ENCODE measurements around the gene PPIP5K2.
A peak's percentile ranks its signal among the peaks of the same experiment; 100 is the strongest.

The PPIP5K2 gene

DNA sequence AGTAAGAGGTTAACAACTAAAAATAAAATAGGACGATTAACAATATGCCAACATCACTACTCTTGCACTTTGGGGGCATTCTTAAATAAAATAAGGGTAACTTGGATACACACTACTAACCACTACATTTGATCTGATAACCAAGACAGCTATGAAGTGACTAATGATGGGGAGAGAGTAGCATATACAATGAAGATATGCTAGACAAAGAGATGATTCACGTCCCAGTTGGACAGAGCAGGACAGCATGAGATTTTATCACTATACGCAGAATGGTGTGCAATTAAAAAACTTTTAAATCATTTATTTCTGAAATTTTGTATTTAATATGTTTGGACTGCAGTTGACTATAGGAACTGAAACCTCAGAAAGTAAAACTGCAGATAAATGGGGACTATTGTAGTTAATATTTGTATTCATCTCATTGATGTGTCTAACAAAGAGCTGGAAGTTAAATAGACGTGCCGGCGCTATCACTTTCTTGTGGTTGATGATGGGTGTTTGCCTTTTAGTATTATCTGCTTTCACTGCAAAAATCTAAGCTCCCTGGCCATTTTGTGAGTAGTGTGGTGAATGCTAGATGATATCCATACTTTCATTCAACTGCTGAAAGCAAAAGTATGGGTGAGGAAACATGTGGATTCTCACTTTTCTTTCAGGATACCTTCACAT, 18.9 kb upstream of the PPIP5K2 start:
- H3K27me3 ChIP-seq = no peaks in the 10 kb centered on the region
- TF ChIP-seq, protein P1, sequence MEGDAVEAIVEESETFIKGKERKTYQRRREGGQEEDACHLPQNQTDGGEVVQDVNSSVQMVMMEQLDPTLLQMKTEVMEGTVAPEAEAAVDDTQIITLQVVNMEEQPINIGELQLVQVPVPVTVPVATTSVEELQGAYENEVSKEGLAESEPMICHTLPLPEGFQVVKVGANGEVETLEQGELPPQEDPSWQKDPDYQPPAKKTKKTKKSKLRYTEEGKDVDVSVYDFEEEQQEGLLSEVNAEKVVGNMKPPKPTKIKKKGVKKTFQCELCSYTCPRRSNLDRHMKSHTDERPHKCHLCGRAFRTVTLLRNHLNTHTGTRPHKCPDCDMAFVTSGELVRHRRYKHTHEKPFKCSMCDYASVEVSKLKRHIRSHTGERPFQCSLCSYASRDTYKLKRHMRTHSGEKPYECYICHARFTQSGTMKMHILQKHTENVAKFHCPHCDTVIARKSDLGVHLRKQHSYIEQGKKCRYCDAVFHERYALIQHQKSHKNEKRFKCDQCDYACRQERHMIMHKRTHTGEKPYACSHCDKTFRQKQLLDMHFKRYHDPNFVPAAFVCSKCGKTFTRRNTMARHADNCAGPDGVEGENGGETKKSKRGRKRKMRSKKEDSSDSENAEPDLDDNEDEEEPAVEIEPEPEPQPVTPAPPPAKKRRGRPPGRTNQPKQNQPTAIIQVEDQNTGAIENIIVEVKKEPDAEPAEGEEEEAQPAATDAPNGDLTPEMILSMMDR (IDR thresholded peaks at IDR 0.05) = no peak
- no peaks in the 10 kb centered on the region for H3K4me1 ChIP-seq (ENCODE audit: control insufficient read depth in 1 of 2, insufficient read depth in 1 of 2, low read depth in 1 of 2, low read length in 1 of 2)
- peaks cover 38% of the 10 kb centered on the region for H3K36me3 ChIP-seq
- no peak overlapping the region for H3K4me3 ChIP-seq (ENCODE audit: low read depth in 1 of 2, low read length in 1 of 2)
- H3K9me3 ChIP-seq = no peaks in the 10 kb centered on the region
- H3K27ac ChIP-seq = no peak overlapping the region

DNA sequence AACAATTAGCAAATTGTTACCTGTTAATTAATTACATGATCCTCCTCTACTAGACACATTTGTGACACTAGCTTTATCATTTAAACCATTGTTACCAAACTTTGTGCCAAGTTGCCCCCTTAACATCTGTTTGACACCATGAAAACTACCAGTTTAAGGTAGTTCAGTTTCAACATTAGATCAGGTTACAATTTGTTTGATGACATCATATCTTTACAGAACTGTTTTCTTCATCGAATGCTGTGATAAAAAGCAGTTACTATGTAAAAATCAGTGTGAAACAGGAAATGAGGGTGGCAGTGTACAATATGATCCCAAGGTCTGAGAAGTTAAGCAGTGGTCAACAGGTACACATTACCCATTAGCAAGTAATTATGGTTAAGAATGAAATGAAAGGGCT, 17.9 kb upstream of the PPIP5K2 start:
- Histone ChIP-seq H3K27me3 (no peaks in the 10 kb centered on the region), H3K4me3 (ENCODE audit: low read depth in 1 of 2, low read length in 1 of 2) (no peak overlapping the region), H3K27ac (no peak overlapping the region), H3K36me3 (peaks cover 37% of the 10 kb centered on the region), H3K9me3 (no peaks in the 10 kb centered on the region), H3K4me1 (ENCODE audit: control insufficient read depth in 1 of 2, insufficient read depth in 1 of 2, low read depth in 1 of 2, low read length in 1 of 2) (no peaks in the 10 kb centered on the region)
- TF ChIP-seq, protein P1 (IDR thresholded peaks at IDR 0.05) = no peak

DNA sequence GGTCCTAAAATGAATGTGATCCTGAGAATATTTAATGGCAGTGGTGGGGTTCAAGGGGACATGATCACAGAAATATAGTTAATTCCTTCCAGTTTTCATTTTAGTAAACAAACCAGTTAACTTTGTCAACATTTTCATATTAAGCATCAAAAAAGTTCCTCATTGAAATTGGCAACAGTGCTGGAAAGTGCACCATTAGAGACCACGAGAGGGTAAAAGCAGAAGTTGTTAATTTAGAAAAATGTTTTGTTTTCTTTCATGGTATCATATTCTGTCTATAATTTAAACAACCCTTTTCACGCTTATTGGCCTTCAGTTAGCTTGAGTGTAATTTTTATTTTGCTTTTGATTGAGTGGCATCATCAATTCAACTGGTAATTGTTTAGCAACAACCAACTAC, 12.0 kb upstream of the PPIP5K2 start:
- H3K4me3 ChIP-seq (ENCODE audit: low read depth in 1 of 2, low read length in 1 of 2) = no peak overlapping the region
- H3K27ac ChIP-seq = no peak overlapping the region
- peaks cover 24 to 26% of the 10 kb centered on the region in 2 experiments for H3K4me1 ChIP-seq (ENCODE audit: control insufficient read depth in 1 of 2, insufficient read depth in 1 of 2, low read depth in 1 of 2, low read length in 1 of 2)
- H3K27me3 ChIP-seq = no peaks in the 10 kb centered on the region
- TF ChIP-seq, protein P1 (IDR thresholded peaks at IDR 0.05) = no peak
- H3K9me3 ChIP-seq = no peaks in the 10 kb centered on the region
- peaks cover 18% of the 10 kb centered on the region for H3K36me3 ChIP-seq

DNA sequence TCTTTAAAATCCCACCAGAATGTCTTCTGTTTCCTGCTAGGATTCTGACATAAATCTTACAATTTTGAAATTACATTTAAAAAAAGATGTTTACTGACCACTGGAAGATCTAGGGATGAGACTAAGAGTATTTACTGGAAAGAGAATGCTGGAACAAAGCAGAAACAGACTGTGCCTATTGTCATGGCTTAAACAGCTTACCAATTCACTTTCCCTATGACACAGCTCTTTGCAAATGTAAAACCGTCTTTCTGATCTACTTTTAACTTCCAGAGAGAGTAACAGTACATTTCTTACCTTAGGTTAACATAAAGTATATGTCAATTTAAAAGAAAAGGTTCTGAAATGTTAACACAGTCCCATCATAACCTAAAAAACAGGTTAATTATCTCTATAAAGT, 10.8 kb upstream of the PPIP5K2 start:
- TF ChIP-seq, protein P1 (IDR thresholded peaks at IDR 0.05) = no peak
- no peak overlapping the region for H3K27ac ChIP-seq
- no peaks in the 10 kb centered on the region for H3K9me3 ChIP-seq
- peaks cover 24 to 26% of the 10 kb centered on the region in 2 experiments for H3K4me1 ChIP-seq (ENCODE audit: control insufficient read depth in 1 of 2, insufficient read depth in 1 of 2, low read depth in 1 of 2, low read length in 1 of 2)
- H3K27me3 ChIP-seq = no peaks in the 10 kb centered on the region
- peaks cover 11% of the 10 kb centered on the region for H3K36me3 ChIP-seq
- no peak overlapping the region for H3K4me3 ChIP-seq (ENCODE audit: low read depth in 1 of 2, low read length in 1 of 2)

DNA sequence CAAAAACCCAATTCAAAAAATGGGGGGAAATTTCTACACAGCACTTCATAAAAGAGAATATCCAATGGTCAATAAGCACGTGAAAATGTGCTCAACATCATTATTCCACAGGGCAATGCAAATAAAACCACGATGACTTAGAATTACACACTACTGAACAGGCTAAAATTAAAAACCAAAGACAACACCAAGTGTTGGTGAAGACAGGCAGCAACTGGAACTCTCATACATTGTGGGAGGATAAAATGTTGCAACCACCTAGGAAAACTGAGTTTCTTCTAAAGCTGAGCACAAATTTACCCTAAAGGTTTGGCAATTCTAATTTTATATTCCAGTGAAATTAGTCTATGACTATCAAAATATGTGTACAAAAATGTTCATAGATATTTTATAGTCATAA, 9.7 kb upstream of the PPIP5K2 start:
- no peaks in the 10 kb centered on the region for H3K9me3 ChIP-seq
- H3K27ac ChIP-seq = peak overlapping the region; percentile 80
- peaks cover 24 to 26% of the 10 kb centered on the region in 2 experiments for H3K4me1 ChIP-seq (ENCODE audit: control insufficient read depth in 1 of 2, insufficient read depth in 1 of 2, low read depth in 1 of 2, low read length in 1 of 2)
- TF ChIP-seq, protein P1 (IDR thresholded peaks at IDR 0.05) = no peak
- H3K4me3 ChIP-seq (ENCODE audit: low read depth in 1 of 2, low read length in 1 of 2) = no peak overlapping the region
- H3K27me3 ChIP-seq = no peaks in the 10 kb centered on the region
- H3K36me3 ChIP-seq = peaks cover 8% of the 10 kb centered on the region

All from neutrophil (primary cell).